ENCODE data around the gene KNTC1. TPM values are rescaled to one million over a fixed set of nuclear protein-coding genes. Genes with fewer than 3 reads are reported as not detected.

The KNTC1 gene
- total RNA-seq, 4 donors from 2014 or later, result 7.4 to 61.5 (median 13.9) TPM

DNA sequence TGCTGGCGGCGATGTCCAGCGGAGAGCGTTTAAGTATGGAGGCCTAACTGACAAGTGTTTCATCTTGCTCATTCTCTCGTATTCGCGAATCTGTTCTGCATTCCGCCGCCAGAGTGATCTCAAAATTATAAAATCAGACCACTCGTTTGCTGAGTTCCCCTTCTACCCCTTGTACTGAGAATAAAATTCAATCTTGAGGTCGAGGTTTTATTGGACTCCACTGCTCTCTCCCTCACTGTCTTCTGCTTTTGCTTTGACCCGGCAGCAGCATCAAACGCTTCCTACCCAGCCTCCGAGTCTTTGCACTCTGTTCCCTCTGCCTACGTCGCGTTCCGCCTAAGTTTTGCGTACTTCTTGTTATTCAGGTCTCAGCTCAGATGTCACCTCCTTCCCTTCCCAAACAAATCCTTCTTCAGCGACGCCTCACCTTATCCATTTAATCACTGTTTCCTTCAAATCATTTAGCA lies 462 bp downstream of the KNTC1 start:
- intact Hi-C loops (cut with DNase I; ENCODE audit: low total_unique reads), result no loop called here
- no peaks in the 10 kb centered on the region for H3K36me3 ChIP-seq

DNA sequence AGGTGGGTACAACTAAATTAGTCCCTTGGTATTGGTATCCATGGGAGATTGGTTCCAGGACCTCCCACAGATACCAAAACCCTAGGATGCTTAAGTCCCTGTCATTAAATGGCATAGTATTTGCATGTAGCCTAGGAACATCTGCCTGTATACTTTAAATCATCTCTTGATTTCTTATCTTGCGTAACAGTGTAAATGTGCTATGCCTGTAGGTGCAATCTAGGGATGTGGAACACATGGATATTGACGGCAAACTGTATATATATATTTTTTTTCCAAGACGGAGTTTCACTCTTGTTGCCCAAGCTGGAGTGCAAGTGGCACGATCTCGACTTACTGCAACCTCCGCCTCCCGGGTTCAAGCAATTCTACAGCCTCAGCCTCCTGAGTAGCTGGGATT lies 1.5 kb downstream of the KNTC1 start:
- Histone ChIP-seq H3K4me1 (peaks cover 0 to 12% of the 10 kb centered on the region in 2 donors), H3K9me3 (no peaks in the 10 kb centered on the region), H3K27me3 (no peaks in the 10 kb centered on the region), H3K36me3 (no peaks in the 10 kb centered on the region), H3K27ac (no peak overlapping the region), H3K4me3 (no peak overlapping the region)
- no peak for TF ChIP-seq POLR2A (IDR thresholded peaks at IDR 0.05)
- TF ChIP-seq, protein P1, sequence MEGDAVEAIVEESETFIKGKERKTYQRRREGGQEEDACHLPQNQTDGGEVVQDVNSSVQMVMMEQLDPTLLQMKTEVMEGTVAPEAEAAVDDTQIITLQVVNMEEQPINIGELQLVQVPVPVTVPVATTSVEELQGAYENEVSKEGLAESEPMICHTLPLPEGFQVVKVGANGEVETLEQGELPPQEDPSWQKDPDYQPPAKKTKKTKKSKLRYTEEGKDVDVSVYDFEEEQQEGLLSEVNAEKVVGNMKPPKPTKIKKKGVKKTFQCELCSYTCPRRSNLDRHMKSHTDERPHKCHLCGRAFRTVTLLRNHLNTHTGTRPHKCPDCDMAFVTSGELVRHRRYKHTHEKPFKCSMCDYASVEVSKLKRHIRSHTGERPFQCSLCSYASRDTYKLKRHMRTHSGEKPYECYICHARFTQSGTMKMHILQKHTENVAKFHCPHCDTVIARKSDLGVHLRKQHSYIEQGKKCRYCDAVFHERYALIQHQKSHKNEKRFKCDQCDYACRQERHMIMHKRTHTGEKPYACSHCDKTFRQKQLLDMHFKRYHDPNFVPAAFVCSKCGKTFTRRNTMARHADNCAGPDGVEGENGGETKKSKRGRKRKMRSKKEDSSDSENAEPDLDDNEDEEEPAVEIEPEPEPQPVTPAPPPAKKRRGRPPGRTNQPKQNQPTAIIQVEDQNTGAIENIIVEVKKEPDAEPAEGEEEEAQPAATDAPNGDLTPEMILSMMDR (IDR thresholded peaks at IDR 0.05), result no peak
- intact Hi-C loops (cut with DNase I; ENCODE audit: low total_unique reads), result no loop called here
- DNase-seq, result no peak

More for the DNA sequence above, 462 bp downstream of the KNTC1 start:
- peaks cover 0 to 16% of the 10 kb centered on the region in 2 donors for H3K4me1 ChIP-seq
- H3K9me3 ChIP-seq, result no peaks in the 10 kb centered on the region
- H3K4me3 ChIP-seq, result peak overlapping the region; percentile 50 to 75
- no peaks in the 10 kb centered on the region for H3K27me3 ChIP-seq
- DNase-seq, result no peak
- peak overlapping the region; percentile 58 to 64 for H3K27ac ChIP-seq
- no peak for TF ChIP-seq POLR2A (IDR thresholded peaks at IDR 0.05)
- TF ChIP-seq, protein P1 (IDR thresholded peaks at IDR 0.05), result no peak

DNA sequence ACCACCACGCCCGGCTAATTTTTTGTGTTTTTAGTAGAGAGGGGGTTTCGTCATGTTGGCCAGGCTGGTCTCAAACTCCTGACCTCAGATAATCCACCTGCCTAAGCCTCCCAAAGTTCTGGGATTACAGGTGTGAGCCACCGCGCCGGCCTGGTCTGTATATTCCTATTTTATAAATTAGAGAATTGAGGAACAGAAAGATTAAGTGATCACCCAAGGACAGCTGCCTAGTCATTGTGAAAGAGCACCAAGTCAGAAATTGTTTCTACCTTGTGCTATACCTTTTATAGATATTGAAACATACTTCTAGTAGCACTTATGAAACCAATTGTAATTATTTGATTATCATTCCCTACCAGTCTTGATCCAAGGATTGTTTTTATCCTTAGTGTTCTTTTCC lies 1.9 kb downstream of the KNTC1 start:
- no peaks in the 10 kb centered on the region for H3K36me3 ChIP-seq
- no peak overlapping the region for H3K4me3 ChIP-seq
- no peak for DNase-seq
- TF ChIP-seq, protein P1 (IDR thresholded peaks at IDR 0.05), result no peak
- no peak for TF ChIP-seq POLR2A (IDR thresholded peaks at IDR 0.05)
- no peaks in the 10 kb centered on the region for H3K27me3 ChIP-seq
- peaks cover 0 to 12% of the 10 kb centered on the region in 2 donors for H3K4me1 ChIP-seq
- no peaks in the 10 kb centered on the region for H3K9me3 ChIP-seq
- intact Hi-C loops (cut with DNase I; ENCODE audit: low total_unique reads), result no loop called here
- no peak overlapping the region for H3K27ac ChIP-seq

DNA sequence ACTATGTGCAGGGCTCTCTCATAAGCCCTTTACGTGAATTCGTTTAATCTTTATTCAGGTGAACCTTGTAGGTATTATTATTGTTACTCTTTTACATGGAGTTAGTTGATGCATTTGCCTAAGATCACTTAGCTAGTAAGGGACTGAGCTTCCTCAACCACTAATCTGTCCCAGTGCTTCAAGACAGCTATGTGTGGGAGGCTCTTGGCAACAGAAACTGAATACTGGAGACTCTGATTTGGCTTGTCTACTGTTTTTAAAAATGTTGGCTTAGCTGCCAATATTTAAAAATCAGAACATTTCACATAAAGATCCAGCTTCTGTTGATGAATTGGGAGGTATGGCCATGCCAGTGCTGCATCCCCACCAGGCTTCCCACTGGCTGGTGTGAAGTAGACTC lies 6.8 kb downstream of the KNTC1 start:
- Histone ChIP-seq H3K4me3 (no peak overlapping the region), H3K27ac (no peak overlapping the region), H3K36me3 (no peaks in the 10 kb centered on the region), H3K27me3 (no peaks in the 10 kb centered on the region), H3K9me3 (no peaks in the 10 kb centered on the region), H3K4me1 (no peaks in the 10 kb centered on the region)
- DNase-seq, result no peak
- no peak for TF ChIP-seq POLR2A (IDR thresholded peaks at IDR 0.05)
- TF ChIP-seq, protein P1 (IDR thresholded peaks at IDR 0.05), result no peak
- intact Hi-C loops (cut with DNase I; ENCODE audit: low total_unique reads), result no loop called here

DNA sequence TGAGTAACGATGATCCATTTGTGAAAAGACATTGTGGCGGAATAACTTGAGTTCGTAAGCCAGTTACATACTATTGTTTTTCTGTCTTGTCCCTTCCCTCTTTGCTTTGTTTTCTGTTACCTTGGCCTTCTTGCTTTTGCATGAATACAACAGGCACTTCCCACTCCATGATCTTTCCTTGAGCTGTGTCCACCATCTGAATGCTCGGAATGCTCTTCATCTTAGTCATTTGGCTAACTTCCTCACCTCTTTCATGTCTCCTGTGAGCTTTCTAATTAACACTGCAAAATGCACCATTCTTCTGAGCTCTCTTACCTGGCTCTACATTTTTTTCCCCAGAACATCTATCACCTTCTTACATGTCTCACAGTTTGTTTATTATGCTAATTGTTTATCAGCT lies 10.0 kb downstream of the KNTC1 start:
- intact Hi-C loops (cut with DNase I; ENCODE audit: low total_unique reads), result no loop called here
- H3K4me3 ChIP-seq, result no peak overlapping the region

More for the DNA sequence above, 10.0 kb downstream of the KNTC1 start:
- Histone ChIP-seq H3K9me3 (no peaks in the 10 kb centered on the region), H3K27ac (no peak overlapping the region), H3K36me3 (no peaks in the 10 kb centered on the region), H3K4me1 (no peaks in the 10 kb centered on the region), H3K27me3 (no peaks in the 10 kb centered on the region)
- TF ChIP-seq, protein P1 (IDR thresholded peaks at IDR 0.05), result no peak
- TF ChIP-seq POLR2A (IDR thresholded peaks at IDR 0.05), result no peak
- no peak for DNase-seq

Measured in uterus (tissue), 4 donors.